Non-pigmented ciliary epithelial cell (primary cell): ENCODE data around the gene MYO1H.
A peak's percentile ranks its signal among the peaks of the same experiment; 100 is the strongest.
"Not testable (repeated sequence)": the region's sequence is repeated elsewhere in the genome, so short reads cannot be mapped to it uniquely, and the experiment has no call there.

Experiments
- DNase-seq: peaks from one replicate; pipeline ENCODE4 v3.0.0-alpha.2; 2010; ENCODE audit warnings: low read depth

Gene MYO1H

GRCh38 chr12:109346920-109347319 lies 780 bp upstream of the MYO1H start:
- no peak for DNase-seq

- no peak for DNase-seq
Observed at GRCh38 chr12:109352184-109352583, 4.5 kb downstream of the MYO1H start.

- DNase-seq, result no peak
Observed at GRCh38 chr12:109356577-109356976, 8.9 kb downstream of the MYO1H start.

- no peak for DNase-seq
Observed at GRCh38 chr12:109357032-109357431, 9.3 kb downstream of the MYO1H start.

GRCh38 chr12:109358154-109358869 lies 10.6 kb downstream of the MYO1H start:
- no peak for DNase-seq

- DNase-seq, result no peak
Observed at GRCh38 chr12:109359131-109359690, 11.5 kb downstream of the MYO1H start.

- no peak for DNase-seq
Observed at GRCh38 chr12:109369831-109370230, 22.1 kb downstream of the MYO1H start.

GRCh38 chr12:109377139-109377685 lies 29.5 kb downstream of the MYO1H start:
- DNase-seq, result no peak

- no peak for DNase-seq
Observed at GRCh38 chr12:109378569-109378968, 30.9 kb downstream of the MYO1H start.

GRCh38 chr12:109382031-109382430 lies 34.3 kb downstream of the MYO1H start:
- DNase-seq, result no peak

- no peak for DNase-seq
Observed at GRCh38 chr12:109383240-109383639, 35.5 kb downstream of the MYO1H start.

GRCh38 chr12:109385339-109386058 lies 37.8 kb downstream of the MYO1H start:
- peak; percentile 15 for DNase-seq

GRCh38 chr12:109386059-109386433 lies 38.3 kb downstream of the MYO1H start:
- no peak for DNase-seq

GRCh38 chr12:109387425-109388166 lies 39.9 kb downstream of the MYO1H start:
- no peak for DNase-seq

- DNase-seq, result no peak
Observed at GRCh38 chr12:109388167-109388563, 40.5 kb downstream of the MYO1H start.

- DNase-seq, result no peak
Observed at GRCh38 chr12:109389146-109389545, 41.4 kb downstream of the MYO1H start.

- no peak for DNase-seq
Observed at GRCh38 chr12:109393437-109394345, 46.0 kb downstream of the MYO1H start.

GRCh38 chr12:109394891-109395290 lies 47.2 kb downstream of the MYO1H start:
- DNase-seq, result no peak

GRCh38 chr12:109404841-109405240 lies 57.1 kb downstream of the MYO1H start:
- not testable (repeated sequence) for DNase-seq

- DNase-seq, result not testable (repeated sequence)
Observed at GRCh38 chr12:109406147-109406546, 58.4 kb downstream of the MYO1H start.

GRCh38 chr12:109418848-109419480 lies 71.3 kb downstream of the MYO1H start:
- DNase-seq, result no peak
